AG09319 (cell line): Measurements from ENCODE around the gene LGALS3.
A peak's percentile ranks its signal among the peaks of the same experiment; 100 is the strongest.

Experiments used
- DNase-seq: peaks from one replicate; pipeline ENCODE4 v3.0.0-alpha.2; 2010; ENCODE audit warnings: low read depth; ENCODE audit errors: extremely low read depth
- TF ChIP-seq, protein P1 (sequence below): IDR thresholded peaks from 2 replicates; pipeline ENCODE4 v1.5.1; 2011; ENCODE audit warnings: low read depth, mild to moderate bottlenecking, inconsistent platforms, low read length, moderate library complexity

Gene LGALS3

GRCh38 chr14:55127460-55127951 lies 1.5 kb upstream of the LGALS3 start:
- no peak for DNase-seq
- TF ChIP-seq, protein P1, sequence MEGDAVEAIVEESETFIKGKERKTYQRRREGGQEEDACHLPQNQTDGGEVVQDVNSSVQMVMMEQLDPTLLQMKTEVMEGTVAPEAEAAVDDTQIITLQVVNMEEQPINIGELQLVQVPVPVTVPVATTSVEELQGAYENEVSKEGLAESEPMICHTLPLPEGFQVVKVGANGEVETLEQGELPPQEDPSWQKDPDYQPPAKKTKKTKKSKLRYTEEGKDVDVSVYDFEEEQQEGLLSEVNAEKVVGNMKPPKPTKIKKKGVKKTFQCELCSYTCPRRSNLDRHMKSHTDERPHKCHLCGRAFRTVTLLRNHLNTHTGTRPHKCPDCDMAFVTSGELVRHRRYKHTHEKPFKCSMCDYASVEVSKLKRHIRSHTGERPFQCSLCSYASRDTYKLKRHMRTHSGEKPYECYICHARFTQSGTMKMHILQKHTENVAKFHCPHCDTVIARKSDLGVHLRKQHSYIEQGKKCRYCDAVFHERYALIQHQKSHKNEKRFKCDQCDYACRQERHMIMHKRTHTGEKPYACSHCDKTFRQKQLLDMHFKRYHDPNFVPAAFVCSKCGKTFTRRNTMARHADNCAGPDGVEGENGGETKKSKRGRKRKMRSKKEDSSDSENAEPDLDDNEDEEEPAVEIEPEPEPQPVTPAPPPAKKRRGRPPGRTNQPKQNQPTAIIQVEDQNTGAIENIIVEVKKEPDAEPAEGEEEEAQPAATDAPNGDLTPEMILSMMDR, result no peak

- TF ChIP-seq, protein P1, result no peak
- DNase-seq, result no peak
Observed at GRCh38 chr14:55128386-55129085, 516 bp upstream of the LGALS3 start.

DNA sequence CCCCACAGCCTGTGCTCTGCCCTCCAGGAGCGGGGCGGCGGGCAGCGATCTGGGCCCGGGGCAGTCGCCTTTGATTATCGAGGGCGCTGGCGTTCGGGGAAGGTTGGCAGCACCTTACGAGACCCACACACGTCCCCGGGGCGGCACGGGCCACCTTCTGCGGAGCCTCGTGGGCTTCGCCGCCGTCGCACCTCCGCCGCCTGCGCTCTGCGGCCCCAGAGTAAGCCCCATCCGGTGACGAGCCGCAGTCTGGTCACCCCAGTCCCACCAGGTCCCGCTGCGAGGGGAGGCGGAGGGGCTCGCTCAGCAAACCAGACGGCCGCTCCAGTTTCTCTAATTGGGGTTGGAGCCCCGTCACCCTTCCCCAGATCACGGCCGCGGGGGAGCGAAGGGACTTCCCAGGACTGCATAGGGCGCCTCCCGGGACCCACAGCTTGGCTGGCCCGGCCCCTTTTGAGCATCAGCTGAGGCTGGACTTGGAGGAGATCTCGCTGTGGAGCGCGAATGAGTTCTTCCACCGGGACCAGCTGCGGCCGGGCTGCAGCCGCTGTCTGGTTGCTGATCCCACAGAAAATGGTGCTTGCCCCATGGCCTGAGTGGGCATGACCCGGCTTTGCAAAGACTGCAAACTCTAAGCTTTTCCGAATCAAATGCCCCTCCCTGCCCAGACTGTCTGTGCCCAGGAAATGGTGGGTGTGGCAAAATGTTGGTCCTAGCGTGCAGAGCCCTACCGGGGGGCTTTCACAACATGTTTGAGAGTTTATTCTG lies 560 bp downstream of the LGALS3 start:
- DNase-seq, result no peak
- TF ChIP-seq, protein P1, result no peak

DNA sequence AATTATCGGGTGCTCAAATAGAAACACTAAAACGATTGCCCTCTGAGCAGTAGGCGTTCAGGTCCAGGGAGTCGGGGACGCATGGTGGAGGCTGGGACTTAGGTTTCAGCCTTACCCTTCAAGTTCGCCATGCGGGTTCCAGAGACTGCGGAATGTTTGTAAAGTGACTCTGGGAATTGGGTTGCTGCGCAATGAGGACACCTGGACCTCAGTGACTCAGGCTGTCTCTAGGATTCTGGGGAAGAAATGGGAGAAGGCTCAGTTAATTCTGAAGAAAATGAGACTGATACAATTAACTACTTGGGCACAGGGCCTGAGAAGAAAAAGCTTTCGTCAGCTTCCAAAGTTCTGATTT lies 1.1 kb downstream of the LGALS3 start:
- DNase-seq, result no peak
- TF ChIP-seq, protein P1, result no peak

- no peak for DNase-seq
- TF ChIP-seq, protein P1, result peak; percentile 18
Observed at GRCh38 chr14:55131370-55132137, 2.5 kb downstream of the LGALS3 start.

- no peak for DNase-seq
- TF ChIP-seq, protein P1, result no peak
Observed at GRCh38 chr14:55133416-55133815, 4.4 kb downstream of the LGALS3 start.
